T-helper 1 cell treated with Interleukin-12 subunit alpha and Interleukin-12 subunit beta and Interleukin-4 antibody, amounts not matched to agents 30 ng/mL and 1 ng/mL, for 36 hours (primary cell): Measurements from ENCODE around the gene KCNAB3. TPM values are rescaled to one million over a fixed set of nuclear protein-coding genes. Genes with fewer than 3 reads are reported as not detected.
"Not testable (repeated sequence)": the region's sequence is repeated elsewhere in the genome, so short reads cannot be mapped to it uniquely, and the experiment has no call there.

Source experiments
- intact Hi-C: fragments of 100-400 bp; cut with micrococcal nuclease; formaldehyde crosslinking; loops from one replicate; pipeline ENCODE4 v1.15.1; 2024
- total RNA-seq: library from RNA; stranded (reverse); gene quantifications from 2 replicates; pipeline ENCODE4 v1.2.3, GENCODE V29; 2022

Gene KCNAB3
- total RNA-seq, result 9.1 and 9.8 TPM in 2 replicates

DNA sequence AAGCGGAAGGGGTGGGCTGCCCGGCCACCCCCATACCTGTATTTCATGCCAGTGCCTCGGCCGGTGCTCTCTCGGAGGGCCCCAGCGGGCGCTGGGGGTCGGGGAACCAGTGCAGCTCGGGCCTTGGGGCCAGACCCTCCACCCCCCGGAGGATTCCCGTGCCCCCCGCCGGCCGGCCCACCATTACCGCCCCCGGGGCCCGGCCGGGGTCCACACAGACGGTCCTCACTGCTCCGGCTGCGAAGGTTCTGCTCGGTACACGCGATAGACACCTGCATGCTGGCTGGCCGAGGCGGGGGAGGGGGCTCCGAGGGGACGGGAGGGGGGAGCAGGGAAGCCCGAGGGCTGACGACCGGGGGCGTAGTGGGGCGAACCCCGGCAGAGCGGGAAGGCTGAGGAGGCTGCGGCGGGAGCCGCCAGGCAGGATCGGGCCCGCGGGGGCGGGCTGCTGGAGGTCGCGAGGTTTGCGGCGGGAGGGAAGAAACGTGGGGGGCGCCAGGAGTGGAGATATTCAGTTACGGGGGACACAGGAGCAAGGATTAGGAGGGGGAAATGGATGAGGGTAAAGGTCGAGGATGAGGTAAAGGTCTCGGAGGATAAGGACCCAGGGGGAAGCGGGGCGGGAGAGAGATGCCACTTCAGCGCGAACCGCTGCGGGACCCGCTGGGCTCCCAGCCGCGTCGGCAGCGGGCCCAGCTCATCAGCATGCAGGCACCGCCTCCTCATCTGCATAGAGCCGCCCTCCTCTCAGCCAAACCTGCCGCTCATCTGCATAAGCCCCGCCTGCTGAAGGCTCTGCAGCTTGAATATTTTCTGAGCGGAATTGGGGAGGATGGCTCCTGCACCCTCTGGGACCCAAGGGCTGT lies at the start of gene KCNAB3:
Gene KCNAB3, minus strand, starts transcription at position 699 of the 866 bp plus-strand sequence. Its CDS starts 421 bp downstream, at position 278.
- intact Hi-C loops, result loop anchor here (5.0 kb wide), 3 partner anchors 188 to 508 kb away; partner anchors contain the start of genes ALOXE3, BORCS6 and NDEL1

GRCh38 chr17:7977805-7978204 lies 48.1 kb upstream of the KCNAB3 start:
- intact Hi-C loops, result no loop called here

GRCh38 chr17:7977039-7977438 lies 47.4 kb upstream of the KCNAB3 start:
- intact Hi-C loops, result no loop called here

- intact Hi-C loops, result no loop called here
These were observed 45.0 kb upstream of the KCNAB3 start for GRCh38 chr17:7974638-7975131.

DNA sequence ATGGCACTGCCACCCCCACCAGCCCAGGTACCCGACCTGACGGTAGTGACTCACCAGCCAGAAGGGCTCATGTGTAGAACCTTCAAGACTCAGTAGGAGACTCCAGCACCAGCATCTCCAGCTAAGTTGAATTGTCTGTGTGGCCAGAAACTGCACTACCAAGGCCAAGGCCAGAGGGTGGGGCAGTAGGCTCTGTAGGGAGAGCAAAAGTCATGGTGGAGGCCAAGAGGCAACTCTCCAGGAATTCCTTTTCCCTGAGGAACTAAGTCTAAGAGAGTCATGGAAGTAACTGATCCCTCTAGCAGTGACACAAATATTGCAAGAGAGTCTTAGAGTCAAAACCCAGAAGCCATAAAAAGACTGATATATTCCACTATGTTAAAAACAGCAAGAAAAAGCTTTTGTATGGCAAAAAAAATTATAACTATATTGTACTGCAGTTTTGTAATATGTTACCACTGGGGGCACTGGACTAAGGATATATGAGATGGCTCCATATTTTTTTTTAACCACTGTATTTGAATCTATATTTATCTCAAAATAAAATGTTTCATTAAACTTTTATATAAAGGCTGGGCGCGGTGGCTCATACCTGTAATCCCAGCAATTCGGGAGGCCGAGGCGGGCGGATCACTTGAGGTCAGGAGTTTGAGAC lies 42.6 kb upstream of the KCNAB3 start:
- intact Hi-C loops, result no loop called here

- intact Hi-C loops, result no loop called here
These were observed 42.0 kb upstream of the KCNAB3 start for GRCh38 chr17:7971651-7972050.

GRCh38 chr17:7969433-7969832 lies 39.8 kb upstream of the KCNAB3 start:
- intact Hi-C loops, result loop anchor here (2.0 kb wide), 1 partner anchor 19 kb away; no protein-coding TSS in a partner anchor

GRCh38 chr17:7967751-7968150 lies 38.1 kb upstream of the KCNAB3 start:
- intact Hi-C loops, result loop anchor here (2.0 kb wide), 1 partner anchor 17 kb away; no protein-coding TSS in a partner anchor

- intact Hi-C loops, result no loop called here
These were observed 31.8 kb upstream of the KCNAB3 start for GRCh38 chr17:7961421-7961820.

GRCh38 chr17:7959503-7960253 lies 30.0 kb upstream of the KCNAB3 start:
- intact Hi-C loops, result no loop called here

GRCh38 chr17:7956228-7956965 lies 26.7 kb upstream of the KCNAB3 start:
- intact Hi-C loops, result no loop called here

DNA sequence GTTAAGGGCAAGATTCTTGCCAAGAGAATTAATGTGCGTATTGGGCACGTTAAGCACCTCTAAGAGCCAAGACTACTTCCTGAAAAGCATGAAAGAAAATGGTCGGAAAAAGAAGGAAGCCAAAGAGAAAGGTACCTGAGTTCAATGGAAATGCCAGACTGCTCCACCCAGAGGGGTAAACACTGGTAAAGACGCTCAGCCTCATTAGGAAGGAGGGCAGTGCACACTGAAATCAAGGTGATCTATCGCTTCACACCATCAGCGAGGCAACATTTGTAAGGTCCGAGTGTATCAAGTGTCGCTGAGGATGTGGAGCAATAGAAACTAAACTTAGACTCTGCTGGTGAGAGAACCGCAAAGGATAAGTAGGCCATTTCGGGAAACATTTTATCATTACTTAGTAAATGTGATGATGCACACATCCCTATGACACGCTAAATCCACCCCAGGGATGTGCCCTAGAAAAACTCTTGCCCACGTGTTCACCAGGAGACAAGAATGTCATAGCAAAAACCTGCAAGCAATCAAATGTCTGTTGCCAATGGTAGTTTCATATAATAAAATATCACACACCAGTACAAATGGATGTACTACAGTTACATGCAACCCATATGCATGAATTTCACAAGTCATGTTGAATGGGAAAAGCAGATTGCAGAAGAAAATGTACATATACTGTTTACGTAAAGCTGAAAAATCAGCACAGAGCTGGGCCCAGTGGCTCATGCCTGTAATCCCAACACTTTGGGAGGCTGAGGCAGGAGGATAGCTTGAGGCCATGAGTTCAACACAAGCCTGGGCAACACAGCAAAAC lies 26.0 kb upstream of the KCNAB3 start:
- intact Hi-C loops, result no loop called here

GRCh38 chr17:7953266-7953665 lies 23.6 kb upstream of the KCNAB3 start:
- intact Hi-C loops, result not testable (repeated sequence)

- intact Hi-C loops, result loop anchor here (1.0 to 2.0 kb wide), 3 partner anchors 18 to 37 kb away; partner anchors contain the start of gene CNTROB
These were observed 21.6 kb upstream of the KCNAB3 start for GRCh38 chr17:7951143-7951792.

DNA sequence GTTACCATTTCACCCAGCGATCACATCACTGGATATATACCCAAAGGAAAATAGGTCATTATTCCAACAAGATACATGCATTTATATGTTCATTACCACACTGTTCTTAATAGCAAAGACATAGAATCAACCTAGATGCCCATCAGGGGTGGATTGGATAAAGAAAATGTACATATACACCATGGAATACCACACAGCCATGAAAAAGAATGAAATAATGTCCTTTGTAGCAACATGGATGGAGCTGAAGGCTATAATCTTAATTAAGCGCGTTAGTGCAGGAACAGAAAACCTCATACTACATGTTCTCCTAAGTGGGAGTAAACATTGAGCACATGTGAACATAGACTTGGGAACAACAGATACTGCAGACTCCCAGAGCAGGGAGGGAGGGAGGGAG lies 20.9 kb upstream of the KCNAB3 start:
- intact Hi-C loops, result loop anchor here (2.0 kb wide), 1 partner anchor 18 kb away; no protein-coding TSS in a partner anchor

DNA sequence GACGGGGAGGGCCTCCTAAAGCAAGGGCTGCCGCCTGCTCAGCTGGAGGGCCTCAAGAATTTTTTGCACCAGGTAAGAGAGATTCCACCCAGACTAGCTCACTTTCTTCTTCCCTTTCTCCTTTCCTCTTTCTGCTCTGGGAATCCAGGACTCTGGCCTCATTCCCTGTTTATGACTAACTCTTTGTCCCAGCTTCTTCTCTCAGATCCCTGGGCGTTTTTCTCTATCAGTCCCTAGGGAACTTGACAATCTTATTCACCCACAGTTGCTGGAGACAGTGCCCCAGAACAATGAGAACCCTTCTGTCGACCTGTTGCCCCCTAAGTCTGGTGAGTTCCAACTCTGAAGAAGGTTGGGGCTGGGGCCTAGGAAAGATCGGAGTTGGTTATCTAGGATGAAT lies 18.0 kb upstream of the KCNAB3 start:
- intact Hi-C loops, result no loop called here

DNA sequence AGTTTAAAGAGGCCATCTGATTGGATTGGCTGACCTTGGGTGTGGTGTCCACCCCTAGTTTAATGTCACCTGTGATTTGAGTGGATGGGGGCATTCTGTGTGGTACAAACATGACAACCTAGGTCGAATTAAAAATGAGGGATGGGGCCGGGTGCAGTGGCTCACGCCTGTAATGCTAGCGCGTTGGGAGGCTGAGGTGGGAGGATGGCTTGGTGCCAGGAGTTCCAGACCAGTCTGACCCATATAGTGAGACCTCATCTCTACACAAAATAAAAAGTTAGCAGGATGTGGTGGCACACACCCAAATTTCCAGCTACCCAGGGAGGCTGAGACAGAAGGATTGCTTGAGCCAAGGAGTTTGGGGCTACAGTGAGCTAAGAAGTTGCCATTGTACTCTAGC lies 16.8 kb upstream of the KCNAB3 start:
- intact Hi-C loops, result no loop called here

- intact Hi-C loops, result no loop called here
These were observed 16.0 kb upstream of the KCNAB3 start for GRCh38 chr17:7945651-7946050.

DNA sequence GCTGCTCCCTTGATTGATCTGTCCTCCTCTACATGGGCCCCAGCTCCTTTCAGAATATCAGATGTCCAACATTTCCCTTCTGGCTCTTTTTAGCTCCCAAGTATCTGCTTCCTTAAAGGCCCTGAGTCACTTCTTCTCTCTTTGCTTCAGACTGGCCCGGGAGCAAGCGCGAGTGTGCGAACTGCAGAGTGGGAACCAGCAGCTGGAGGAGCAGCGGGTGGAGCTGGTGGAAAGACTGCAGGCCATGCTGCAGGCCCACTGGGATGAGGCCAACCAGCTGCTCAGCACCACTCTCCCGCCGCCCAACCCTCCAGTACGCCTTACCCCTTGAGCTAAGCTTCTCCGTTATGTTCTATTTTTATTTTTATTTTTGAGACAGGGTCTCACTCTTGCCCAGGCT lies 14.7 kb upstream of the KCNAB3 start:
- intact Hi-C loops, result no loop called here
